Endothelial cell of umbilical vein (primary cell): Measurements from ENCODE around the gene EFCAB5. TPM values are rescaled to one million over a fixed set of nuclear protein-coding genes. Genes with fewer than 3 reads are reported as not detected.

Experiments used
- BruUV-seq: library from RNA; stranded (reverse); fragments of 400-500 nt; replicated peaks from 2 replicates; lab custom pipeline; 2021; lab: Mats Ljungman, UMichigan
- CTCF ChIA-PET: fragments of 300-600, 350-600 bp; sonication (Branson Sonifier 250); formaldehyde crosslinking; loops from one replicate; lab custom pipeline; 2021; ENCODE audit warnings: antibody characterized with exemption, inconsistent platforms; lab: Charles Lee
- POLR2A ChIA-PET: fragments of 300-600, 350-600 bp; sonication (Branson Sonifier 250); formaldehyde crosslinking; loops from one replicate; lab custom pipeline; 2021; ENCODE audit warnings: antibody characterized with exemption, inconsistent platforms; lab: Charles Lee
- DNase-seq: peaks from one replicate; pipeline ENCODE4 v3.0.0-alpha.2; 2011; ENCODE audit warnings: low read depth, low spot score
- FAIRE-seq: peaks from 2 replicates; lab custom pipeline; 2011; peaks lifted over from hg19 to GRCh38; lab: Jason Lieb, UNC
- H2AFZ ChIP-seq: 2 replicates; pipeline ENCODE4 v1.6.0; 2012; ENCODE audit warnings: low read depth, low read length, control low read depth, inconsistent platforms
- H3K27ac ChIP-seq: 2 replicates; pipeline ENCODE4 v1.5.1; 2011; ENCODE audit warnings: low read depth, mild to moderate bottlenecking, control low read depth, low read length, moderate library complexity; ENCODE audit not compliant: insufficient read depth
- H3K27me3 ChIP-seq, 2 experiments: 2 replicates each; pipeline versions ENCODE4 v1.6.0 to v1.6.1; 2011; ENCODE audit warnings: low read length in 2 of 2, mixed read lengths in 1 of 2; ENCODE audit not compliant: control insufficient read depth in 2 of 2, insufficient read depth in 2 of 2
- H3K36me3 ChIP-seq, 2 experiments: 2 replicates in 1 of 2; 3 replicates in 1 of 2; pipeline ENCODE4 v1.5.1; 2011; ENCODE audit warnings: low read length in 2 of 2, mild to moderate bottlenecking in 1 of 2, moderate library complexity in 1 of 2; ENCODE audit not compliant: control insufficient read depth in 2 of 2, insufficient read depth in 2 of 2; ENCODE audit errors: extremely low read depth in 1 of 2
- H3K4me1 ChIP-seq: 3 replicates; pipeline ENCODE4 v1.5.1; 2011; ENCODE audit warnings: mild to moderate bottlenecking, low read length; ENCODE audit not compliant: control insufficient read depth, insufficient read depth; ENCODE audit errors: extremely low read depth
- H3K4me2 ChIP-seq: 2 replicates; pipeline ENCODE4 v1.6.1; 2011; ENCODE audit warnings: low read length, control low read depth, mixed read lengths; ENCODE audit not compliant: insufficient read depth
- H3K4me3 ChIP-seq, 3 experiments: fragments of 200-600 bp in 1 of 3; sonication (generic), shearing (Covaris generic) in 1 of 3; replicated peaks in 1 of 3; 2 replicates each; pipeline ENCODE4 v1.5.1; 2011 to 2016; ENCODE audit warnings: control low read depth in 3 of 3, low read length in 3 of 3, mild to moderate bottlenecking in 2 of 3, inconsistent platforms in 1 of 3, low read depth in 1 of 3, moderate library complexity in 1 of 3; ENCODE audit not compliant: insufficient read depth in 1 of 3
- H3K79me2 ChIP-seq: 2 replicates; pipeline ENCODE4 v1.6.0; 2012; ENCODE audit warnings: low read length, inconsistent platforms; ENCODE audit not compliant: control insufficient read depth, insufficient read depth
- H3K9ac ChIP-seq: replicated peaks from 2 replicates; pipeline ENCODE3; 2011; ENCODE audit warnings: low read length, control low read depth; ENCODE audit not compliant: insufficient read depth; ENCODE audit errors: extremely low read depth
- H3K9me1 ChIP-seq: replicated peaks from 3 replicates; pipeline ENCODE4 v1.6.0; 2011; ENCODE audit warnings: mild to moderate bottlenecking, low read length; ENCODE audit not compliant: control insufficient read depth, insufficient read depth; ENCODE audit errors: extremely low read depth
- H3K9me3 ChIP-seq: replicated peaks from 2 replicates; pipeline ENCODE4 v1.5.1; 2012; ENCODE audit warnings: low read length, inconsistent platforms; ENCODE audit not compliant: control insufficient read depth, insufficient read depth
- H4K20me1 ChIP-seq: replicated peaks from 2 replicates; pipeline ENCODE3; 2011; ENCODE audit warnings: mild to moderate bottlenecking, low read length; ENCODE audit not compliant: control insufficient read depth, insufficient read depth; ENCODE audit errors: extremely low read depth
- CTCF ChIP-seq, 2 donors: IDR thresholded peaks; 1 replicate in 1 of 2; 2 replicates in 1 of 2; pipeline ENCODE4 v1.5.1; 2011; ENCODE audit warnings: low read length in 2 of 2, mild to moderate bottlenecking in 2 of 2, moderate library complexity in 2 of 2, control low read depth in 1 of 2, inconsistent platforms in 1 of 2, low read depth in 1 of 2; ENCODE audit not compliant: insufficient read depth in 1 of 2; ENCODE audit errors: extremely low read depth in 1 of 2
- EZH2 ChIP-seq: IDR thresholded peaks from 2 replicates; pipeline ENCODE4 v1.6.1; 2012; ENCODE audit warnings: borderline replicate concordance, low read depth, mild to moderate bottlenecking, moderate library complexity, low read length, inconsistent platforms; ENCODE audit not compliant: severe bottlenecking
- FOS ChIP-seq: IDR thresholded peaks from 2 replicates; pipeline ENCODE4 v1.6.1; 2011; ENCODE audit warnings: mild to moderate bottlenecking, low read length, moderate library complexity, borderline replicate concordance; ENCODE audit not compliant: insufficient read depth
- GATA2 ChIP-seq: IDR thresholded peaks from 2 replicates; pipeline ENCODE4 v1.7.0; 2011; ENCODE audit warnings: low read depth, mild to moderate bottlenecking, moderate library complexity, mixed read lengths, low read length; ENCODE audit not compliant: insufficient read length, insufficient read depth
- JUN ChIP-seq: IDR thresholded peaks from 2 replicates; pipeline ENCODE4 v1.6.1; 2011; ENCODE audit warnings: borderline replicate concordance, low read depth; ENCODE audit not compliant: insufficient read length, insufficient read depth
- MAX ChIP-seq: IDR thresholded peaks from 2 replicates; pipeline ENCODE4 v1.6.1; 2011; ENCODE audit not compliant: insufficient read depth, insufficient read length
- MYC ChIP-seq: IDR thresholded peaks from one replicate; pipeline ENCODE4 v1.6.1; 2011; ENCODE audit warnings: mild to moderate bottlenecking, low read depth, low read length
- POLR2A ChIP-seq: IDR thresholded peaks from 2 replicates; pipeline ENCODE4 v1.6.1; 2012; ENCODE audit warnings: low read depth, mild to moderate bottlenecking, control low read depth, low read length
- POLR2AphosphoS5 ChIP-seq: IDR thresholded peaks from 2 replicates; pipeline ENCODE4 v1.6.1; 2012; ENCODE audit warnings: low read depth, mild to moderate bottlenecking, control low read depth, low read length, moderate library complexity; ENCODE audit not compliant: insufficient read depth
- dilution Hi-C: fragments of 300-500 bp; cut with MboI; formaldehyde crosslinking; loops from one replicate; pipeline ENCODE4 v1.15.0; 2019; ENCODE audit warnings: low sequenced_read_pairs; ENCODE audit not compliant: extremely low pct_ligation_motif_present
- intact Hi-C: fragments of 100-400 bp; cut with micrococcal nuclease; formaldehyde crosslinking; loops from one replicate; pipeline ENCODE4 v1.10.0; 2022
- polyA plus RNA-seq, 4 experiments: library from polyadenylated mRNA; depleted of rRNA in 3 of 4; stranded (reverse) in 3 of 4; unstranded in 1 of 4; fragments of >200 nt; gene quantifications; 2 replicates each; pipeline versions ENCODE4 v1.2.1 to v1.2.3, GENCODE V29; 2011 to 2012; ENCODE audit warnings: missing spikeins in 1 of 4
- total RNA-seq: library from RNA; stranded (reverse); gene quantifications from 2 replicates; pipeline ENCODE4 v1.2.3, GENCODE V29; 2021

Gene EFCAB5
- total and polyA plus RNA-seq, 2 donors (not counting 3 experiments of a cell fraction or from before 2014, with no cell fraction given) = 0.04 to 0.40 TPM

GRCh38 chr17:29936724-29937123 lies 4.7 kb upstream of the EFCAB5 start:
- Histone ChIP-seq H3K9ac (no peak overlapping the region), H3K79me2 (no peaks in the 10 kb centered on the region), H3K9me3 (no peaks in the 10 kb centered on the region), H3K4me1 (peaks cover 2% of the 10 kb centered on the region), H3K4me3 (no peak overlapping the region), H3K27ac (no peak overlapping the region), H3K9me1 (no peaks in the 10 kb centered on the region), H2AFZ (no peak overlapping the region), H3K27me3 (no peaks in the 10 kb centered on the region), H3K36me3 (no peaks in the 10 kb centered on the region), H3K4me2 (no peak overlapping the region), H4K20me1 (no peaks in the 10 kb centered on the region)
- FAIRE-seq = no peak
- no peak for DNase-seq
- dilution Hi-C loops = no loop called here
- no TSS peak for BruUV-seq
- TF ChIP-seq MYC (no peak), CTCF (IDR thresholded peaks at IDR 0.05; ENCODE audit: extremely low read depth in 1 of 2, insufficient read depth in 1 of 2, low read depth in 1 of 2, low read length in 2 of 2) (no peak), POLR2AphosphoS5 (no peak), JUN (no peak), EZH2 (no peak), GATA2 (no peak), FOS (no peak), MAX (no peak), POLR2A (no peak)
- POLR2A ChIA-PET = no interaction called here
- CTCF ChIA-PET = interaction anchor here (2.2 kb wide), 1 partner anchor 69 kb away, joined by 10 read pairs; no protein-coding TSS in a partner anchor
- intact Hi-C loops = loop anchor here (10.0 kb wide), 1 partner anchor 158 kb away; no protein-coding TSS in a partner anchor
